Mononuclear cell (primary cell): Measurements from ENCODE around the gene ZFHX2. TPM values are rescaled to one million over a fixed set of nuclear protein-coding genes. Genes with fewer than 3 reads are reported as not detected.

Source experiments
- H3K27me3 ChIP-seq: 2 replicates; pipeline ENCODE4 v1.6.0; 2011; ENCODE audit warnings: low read length, control low read depth; ENCODE audit not compliant: insufficient read depth
- H3K4me1 ChIP-seq: 2 replicates; pipeline ENCODE4 v1.5.1; 2011; ENCODE audit warnings: mild to moderate bottlenecking, low read length, control low read depth; ENCODE audit not compliant: insufficient read depth
- H3K4me3 ChIP-seq: 2 replicates; pipeline ENCODE4 v1.5.1; 2011; ENCODE audit warnings: mild to moderate bottlenecking, low read length, moderate library complexity
- H3K9me3 ChIP-seq: 2 replicates; pipeline ENCODE4 v1.5.1; 2011; ENCODE audit warnings: low read depth, mild to moderate bottlenecking, control low read depth, low read length
- total RNA-seq: library from RNA; depleted of rRNA; stranded (reverse); fragments of >200 nt; gene quantifications from one replicate; pipeline ENCODE4 v1.2.3, GENCODE V29; 2012

The ZFHX2 gene
- total RNA-seq, 1 donor: under 0.01 TPM

- H3K4me3 ChIP-seq: no peak overlapping the region
- no peaks in the 10 kb centered on the region for H3K9me3 ChIP-seq
- H3K27me3 ChIP-seq: no peaks in the 10 kb centered on the region
- H3K4me1 ChIP-seq: peaks cover 23% of the 10 kb centered on the region
Measured at GRCh38 chr14:23557521-23557920, 6.0 kb upstream of the ZFHX2 start.

GRCh38 chr14:23556700-23557440 lies 5.3 kb upstream of the ZFHX2 start:
- H3K27me3 ChIP-seq: no peaks in the 10 kb centered on the region
- peak overlapping the region; percentile 70 for H3K4me3 ChIP-seq
- no peaks in the 10 kb centered on the region for H3K9me3 ChIP-seq
- peaks cover 26% of the 10 kb centered on the region for H3K4me1 ChIP-seq

DNA sequence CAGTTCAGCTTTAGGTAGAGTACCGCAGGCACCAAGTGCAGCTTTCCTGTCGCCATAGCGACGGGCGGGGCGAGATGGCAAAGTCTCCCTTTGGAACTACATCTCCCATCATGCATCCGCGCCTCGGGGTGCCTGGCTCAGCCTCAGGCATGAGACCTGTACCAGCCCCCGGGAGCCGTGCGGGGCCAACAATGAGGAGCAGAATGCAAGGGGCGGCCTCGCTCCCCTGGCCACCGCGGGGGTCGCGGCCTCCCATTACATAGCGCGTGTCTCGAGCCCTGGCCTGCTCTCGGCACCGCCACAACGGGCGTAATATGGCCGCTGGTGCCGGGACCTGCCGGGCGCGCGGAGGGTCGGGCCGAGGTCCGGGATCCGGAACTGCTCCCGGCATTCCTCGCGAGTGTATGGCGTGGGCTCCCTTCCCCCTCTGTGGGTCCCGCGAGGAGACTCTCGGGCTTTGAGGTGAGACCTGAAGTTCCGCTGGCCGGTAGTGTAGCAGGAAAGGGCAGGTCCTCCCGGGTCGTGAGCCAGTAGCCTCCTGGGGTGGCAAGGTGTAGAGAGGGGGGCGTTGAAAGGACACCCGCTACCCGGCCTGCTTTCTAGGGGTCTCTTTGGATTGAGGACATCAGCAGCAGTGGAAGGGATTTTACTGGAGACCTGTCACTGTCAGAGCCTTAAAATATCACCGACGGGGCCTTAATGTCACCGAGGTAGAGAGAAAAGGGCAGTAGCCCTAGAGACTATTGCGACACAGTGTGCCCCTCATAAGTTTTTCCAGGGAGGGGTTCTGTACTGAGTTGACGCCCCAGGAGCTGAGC lies 4.5 kb upstream of the ZFHX2 start, which contains the start of gene THTPA:
Gene THTPA, plus strand, starts transcription at position 390 of the 818 bp plus-strand sequence. CDS start 487 bp downstream, outside the sequence.
- Histone ChIP-seq H3K9me3 (no peaks in the 10 kb centered on the region), H3K4me3 (peak within 1 kb of the TSS; percentile 70), H3K4me1 (peaks cover 32% of the 10 kb centered on the region), H3K27me3 (no peaks in the 10 kb centered on the region)

DNA sequence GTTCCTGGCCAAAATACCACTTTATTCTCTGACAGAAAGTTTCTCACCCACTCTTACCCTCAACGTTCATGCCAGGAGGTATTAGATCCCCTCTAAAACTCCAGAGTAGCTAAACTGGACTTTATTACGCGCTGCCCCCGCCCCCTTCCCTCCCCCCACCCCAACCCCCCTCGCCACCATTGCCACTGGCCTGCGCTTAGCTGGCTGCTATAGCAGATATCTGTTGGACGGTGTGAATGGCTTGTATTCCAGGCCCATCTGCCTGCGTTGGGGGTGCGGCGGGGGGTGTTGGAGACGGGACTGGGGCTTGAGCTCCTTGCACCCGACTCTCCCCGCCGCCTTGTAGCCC lies 3.9 kb upstream of the ZFHX2 start:
- Histone ChIP-seq H3K27me3 (no peaks in the 10 kb centered on the region), H3K4me3 (peak overlapping the region; percentile 70), H3K4me1 (peaks cover 37% of the 10 kb centered on the region), H3K9me3 (no peaks in the 10 kb centered on the region)

DNA sequence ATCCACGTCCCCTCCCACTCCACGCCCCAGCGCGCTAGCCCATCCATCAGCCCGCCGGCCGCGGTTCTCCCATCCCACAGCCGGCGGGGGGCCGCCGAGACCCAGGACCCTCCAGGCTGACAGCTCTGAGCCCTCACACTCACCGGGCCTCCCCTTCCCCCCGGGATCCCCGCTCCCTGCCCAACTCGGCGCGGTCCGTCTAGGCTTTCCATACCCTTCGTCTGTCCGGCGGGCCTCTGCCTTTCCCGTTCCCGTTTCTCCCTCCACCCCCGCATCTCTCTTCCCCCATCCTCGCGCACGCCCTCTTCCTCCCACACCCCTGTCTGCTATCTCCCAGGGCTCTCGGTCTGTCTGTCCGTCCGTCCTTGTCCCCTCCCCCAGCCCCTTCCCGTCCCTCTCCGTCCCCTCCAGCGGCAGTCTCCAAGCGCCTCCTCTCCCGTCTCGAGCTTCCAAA lies 726 bp downstream of the ZFHX2 start:
- no peaks in the 10 kb centered on the region for H3K9me3 ChIP-seq
- H3K4me3 ChIP-seq: peak overlapping the region; percentile 64
- peaks cover 20% of the 10 kb centered on the region for H3K4me1 ChIP-seq
- H3K27me3 ChIP-seq: no peaks in the 10 kb centered on the region

- no peak overlapping the region for H3K4me3 ChIP-seq
- H3K27me3 ChIP-seq: no peaks in the 10 kb centered on the region
- peaks cover 18% of the 10 kb centered on the region for H3K4me1 ChIP-seq
- H3K9me3 ChIP-seq: no peaks in the 10 kb centered on the region
Measured at GRCh38 chr14:23550131-23550811, 1.3 kb downstream of the ZFHX2 start.

- H3K4me3 ChIP-seq: no peak overlapping the region
- H3K9me3 ChIP-seq: no peaks in the 10 kb centered on the region
- no peaks in the 10 kb centered on the region for H3K27me3 ChIP-seq
- H3K4me1 ChIP-seq: peaks cover 27% of the 10 kb centered on the region
Measured at GRCh38 chr14:23548351-23549318, 2.9 kb downstream of the ZFHX2 start.

DNA sequence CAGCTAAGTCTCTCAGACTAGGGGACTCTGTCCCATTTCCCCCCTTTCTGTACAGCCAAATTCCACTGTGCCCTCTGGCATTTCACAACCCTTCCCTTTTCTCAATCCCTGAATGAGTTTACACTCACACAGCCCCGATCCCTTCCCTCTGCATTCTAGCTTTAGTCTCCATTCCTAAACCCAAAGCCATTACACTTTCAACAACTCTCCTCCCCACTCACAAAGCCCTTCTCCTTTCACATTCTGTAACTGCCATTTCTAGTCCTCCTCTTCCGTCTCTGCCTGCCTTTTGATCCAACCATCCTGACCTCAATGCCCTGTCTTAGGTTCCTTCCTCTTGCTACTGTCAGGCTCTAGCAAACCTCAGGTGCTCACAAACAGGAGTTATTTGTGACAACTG lies 3.6 kb downstream of the ZFHX2 start:
- Histone ChIP-seq H3K4me1 (peaks cover 27% of the 10 kb centered on the region), H3K27me3 (no peaks in the 10 kb centered on the region), H3K4me3 (no peak overlapping the region), H3K9me3 (no peaks in the 10 kb centered on the region)

- H3K4me1 ChIP-seq: peaks cover 21% of the 10 kb centered on the region
- H3K27me3 ChIP-seq: no peaks in the 10 kb centered on the region
- H3K4me3 ChIP-seq: no peak overlapping the region
- no peaks in the 10 kb centered on the region for H3K9me3 ChIP-seq
Measured at GRCh38 chr14:23546450-23547035, 5.0 kb downstream of the ZFHX2 start.

GRCh38 chr14:23545740-23546365 lies 5.7 kb downstream of the ZFHX2 start:
- H3K9me3 ChIP-seq: no peaks in the 10 kb centered on the region
- no peaks in the 10 kb centered on the region for H3K27me3 ChIP-seq
- no peak overlapping the region for H3K4me3 ChIP-seq
- H3K4me1 ChIP-seq: peaks cover 16% of the 10 kb centered on the region

DNA sequence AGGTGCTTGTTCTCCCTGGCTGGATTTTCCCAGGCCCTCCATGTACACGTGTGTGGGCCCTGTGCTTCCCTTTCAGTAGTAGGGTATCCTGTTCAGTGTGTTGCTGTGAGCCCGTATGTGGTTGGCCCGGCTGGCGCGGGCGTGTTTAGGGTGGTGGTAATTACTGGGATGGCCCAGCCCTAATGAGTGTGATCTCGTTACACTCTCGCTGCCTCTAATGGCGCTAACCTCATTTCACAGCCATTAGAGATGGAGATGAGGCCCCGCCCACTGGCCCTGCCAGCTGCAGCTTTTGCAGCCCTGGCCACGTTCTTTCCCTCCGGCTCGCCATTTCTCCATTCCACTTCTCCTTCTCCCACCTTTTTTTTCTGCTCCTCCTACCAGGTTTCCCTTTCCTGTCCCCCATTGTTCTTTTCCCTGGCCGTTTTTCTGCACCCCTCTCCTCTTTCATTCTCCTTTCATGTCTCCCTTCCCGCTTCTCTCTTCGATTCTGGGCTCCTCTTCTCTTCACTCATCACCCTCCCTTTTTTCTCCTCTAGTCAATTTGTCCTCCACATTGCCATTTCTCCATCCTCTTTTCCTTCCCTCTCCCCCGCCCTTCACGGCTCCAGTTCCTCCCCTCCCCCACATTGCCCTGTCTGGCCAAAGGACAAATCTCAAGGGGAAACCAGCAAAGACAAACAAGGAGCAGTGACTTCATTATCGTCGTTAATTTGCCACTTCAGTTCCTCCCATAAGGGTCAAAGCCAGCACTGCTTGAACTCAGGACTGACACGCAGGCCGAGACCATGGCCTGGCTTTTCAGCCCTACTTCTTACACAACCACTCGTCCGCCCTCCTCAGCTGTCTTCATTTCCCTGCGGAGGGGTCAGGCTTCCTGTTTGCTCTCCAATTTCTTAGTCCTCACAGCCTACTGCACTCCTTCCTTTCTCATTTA lies 6.8 kb downstream of the ZFHX2 start:
- H3K4me3 ChIP-seq: no peak overlapping the region
- H3K4me1 ChIP-seq: peaks cover 11% of the 10 kb centered on the region
- no peaks in the 10 kb centered on the region for H3K9me3 ChIP-seq
- no peaks in the 10 kb centered on the region for H3K27me3 ChIP-seq

GRCh38 chr14:23543403-23543802 lies 8.2 kb downstream of the ZFHX2 start:
- Histone ChIP-seq H3K4me1 (peaks cover 11% of the 10 kb centered on the region), H3K4me3 (no peak overlapping the region), H3K9me3 (no peaks in the 10 kb centered on the region), H3K27me3 (no peaks in the 10 kb centered on the region)

- no peaks in the 10 kb centered on the region for H3K27me3 ChIP-seq
- H3K4me3 ChIP-seq: no peak overlapping the region
- no peaks in the 10 kb centered on the region for H3K9me3 ChIP-seq
Measured at GRCh38 chr14:23542261-23542660, 9.3 kb downstream of the ZFHX2 start.

More at GRCh38 chr14:23542261-23542660, 9.3 kb downstream of the ZFHX2 start:
- H3K4me1 ChIP-seq: peaks cover 11% of the 10 kb centered on the region
